OCI-LY7 (cell line): Measurements from ENCODE around the gene COL11A2. TPM values are rescaled to one million over a fixed set of nuclear protein-coding genes. Genes with fewer than 3 reads are reported as not detected.

Experiments used
- BruUV-seq: library from RNA; stranded (reverse); fragments of 400-500 nt; replicated peaks from 2 replicates; lab custom pipeline; 2021; lab: Mats Ljungman, UMichigan
- CTCF ChIA-PET: fragments of 300-600 bp; sonication (Branson Sonifier 250); formaldehyde crosslinking; loops from one replicate; lab custom pipeline; 2022; ENCODE audit warnings: antibody characterized with exemption; ENCODE audit not compliant: unreplicated experiment; lab: Charles Lee
- POLR2A ChIA-PET: fragments of 300-600 bp; sonication (Branson Sonifier 250); formaldehyde crosslinking; loops from one replicate; lab custom pipeline; 2022; ENCODE audit warnings: antibody characterized with exemption; lab: Charles Lee
- DNase-seq: peaks from one replicate; pipeline ENCODE4 v3.0.0-alpha.2; 2015; ENCODE audit warnings: low spot score
- H2AFZ ChIP-seq: fragments of 200-600 bp; sonication (generic), shearing (Covaris generic); 2 replicates; pipeline ENCODE4 v1.6.1; 2014; ENCODE audit warnings: mild to moderate bottlenecking, antibody characterized with exemption, low read length, moderate library complexity
- H3K27ac ChIP-seq: fragments of 200-600 bp; sonication (generic); 2 replicates; pipeline ENCODE4 v1.5.1; 2014; ENCODE audit warnings: mixed run types, low read depth, mild to moderate bottlenecking, moderate library complexity, low read length, inconsistent platforms; ENCODE audit not compliant: poor library complexity, severe bottlenecking
- H3K36me3 ChIP-seq: fragments of 200-600 bp; sonication (generic); 2 replicates; pipeline ENCODE4 v1.6.1; 2014; ENCODE audit warnings: mild to moderate bottlenecking, antibody characterized with exemption, low read length, moderate library complexity, mixed read lengths; ENCODE audit not compliant: insufficient read depth
- H3K4me1 ChIP-seq: fragments of 200-600 bp; sonication (generic); 2 replicates; pipeline ENCODE4 v1.5.1; 2014; ENCODE audit warnings: mild to moderate bottlenecking, low read length; ENCODE audit not compliant: insufficient read depth, poor library complexity, severe bottlenecking
- H3K4me2 ChIP-seq: fragments of 200-600 bp; sonication (generic); 2 replicates; pipeline ENCODE4 v1.6.1; 2014; ENCODE audit warnings: mild to moderate bottlenecking, low read length
- H3K4me3 ChIP-seq: fragments of 200-600 bp; sonication (generic); 2 replicates; pipeline ENCODE4 v1.5.1; 2014; ENCODE audit warnings: mild to moderate bottlenecking, low read depth, low read length; ENCODE audit not compliant: poor library complexity, severe bottlenecking
- H3K79me2 ChIP-seq: fragments of 200-600 bp; sonication (generic); 2 replicates; pipeline ENCODE4 v1.6.1; 2016; ENCODE audit warnings: low read depth, mild to moderate bottlenecking, low read length, moderate library complexity, mixed read lengths; ENCODE audit not compliant: insufficient read depth
- H3K9me2 ChIP-seq: fragments of 200-600 bp; sonication (generic); 2 replicates; pipeline ENCODE4 v1.6.1; 2016; ENCODE audit warnings: mild to moderate bottlenecking, low read length, mixed read lengths; ENCODE audit not compliant: insufficient read depth
- H3K9me3 ChIP-seq: fragments of 200-600 bp; sonication (generic); 2 replicates; pipeline ENCODE4 v1.6.1; 2014; ENCODE audit warnings: mild to moderate bottlenecking, mixed run types, low read length, mixed read lengths
- H4K20me1 ChIP-seq: fragments of 200-600 bp; sonication (generic); 2 replicates; pipeline ENCODE4 v1.6.1; 2014; ENCODE audit warnings: mild to moderate bottlenecking, antibody characterized with exemption, low read length, moderate library complexity, mixed read lengths; ENCODE audit not compliant: insufficient read depth
- CTCF ChIP-seq: fragments of 200-600 bp; sonication (generic); conservative IDR thresholded peaks from 2 replicates; pipeline ENCODE4 v1.5.1; 2014; ENCODE audit warnings: mild to moderate bottlenecking, antibody characterized with exemption, low read length, moderate library complexity, mixed read lengths
- EZH2phosphoT487 ChIP-seq: fragments of 200-600 bp; sonication (generic); IDR thresholded peaks from 2 replicates; pipeline ENCODE4 v1.6.1; 2018; ENCODE audit warnings: low read depth, borderline replicate concordance, mild to moderate bottlenecking, mixed run types, antibody characterized with exemption, low read length, moderate library complexity, mixed read lengths
- intact Hi-C: fragments of 100-400 bp; cut with micrococcal nuclease; formaldehyde crosslinking; loops from one replicate; pipeline ENCODE4 v1.10.0; 2022; ENCODE audit not compliant: unreplicated experiment
- total RNA-seq, 2 experiments: library from RNA; depleted of rRNA in 1 of 2; stranded (reverse); fragments of >200 nt in 1 of 2; shearing (Covaris generic) in 1 of 2; gene quantifications; 2 replicates each; pipeline ENCODE4 v1.2.3, GENCODE V29; 2014 to 2022

COL11A2 gene
- total RNA-seq, 2 experiments from 2014 or later = 4.5 to 5.2 TPM

GRCh38 chr6:33160728-33161344, 31.4 kb downstream of the COL11A2 start:
- Histone ChIP-seq H3K4me2 (peak overlapping the region; percentile 68; the same call in 1 of the 2 replicates), H3K36me3 (no peaks in the 10 kb centered on the region), H3K4me1 (peaks cover 7% of the 10 kb centered on the region), H2AFZ (peak overlapping the region; percentile 80; the same call in 1 of the 2 replicates), H3K27ac (no peak overlapping the region), H3K79me2 (no peaks in the 10 kb centered on the region), H3K4me3 (no peak overlapping the region), H3K9me2 (no peaks in the 10 kb centered on the region), H4K20me1 (no peaks in the 10 kb centered on the region), H3K9me3 (no peaks in the 10 kb centered on the region)
- intact Hi-C loops = loop anchor here (1.0 to 2.0 kb wide), 2 partner anchors 36 to 87 kb away; no protein-coding TSS in a partner anchor
- no peak for DNase-seq
- TF ChIP-seq CTCF = no peak
- no peak for TF ChIP-seq EZH2phosphoT487
- ChIA-PET CTCF (no interaction called here), POLR2A (interaction anchor here (0.7 kb wide), 1 partner anchor 75 kb away, joined by 4 read pairs; no protein-coding TSS in a partner anchor)
- BruUV-seq = no TSS peak

GRCh38 chr6:33160096-33160495, 32.2 kb downstream of the COL11A2 start:
- Histone ChIP-seq H3K79me2 (no peaks in the 10 kb centered on the region), H2AFZ (no peak overlapping the region), H4K20me1 (no peaks in the 10 kb centered on the region), H3K4me2 (no peak overlapping the region), H3K9me2 (no peaks in the 10 kb centered on the region), H3K4me3 (no peak overlapping the region), H3K4me1 (peaks cover 7% of the 10 kb centered on the region), H3K27ac (no peak overlapping the region), H3K9me3 (no peaks in the 10 kb centered on the region), H3K36me3 (no peaks in the 10 kb centered on the region)
- ChIA-PET POLR2A (interaction anchor here (1.1 kb wide), 1 partner anchor 10 kb away, joined by 4 read pairs; no protein-coding TSS in a partner anchor), CTCF (no interaction called here)
- BruUV-seq = no TSS peak
- no peak for DNase-seq
- no peak for TF ChIP-seq EZH2phosphoT487
- TF ChIP-seq CTCF = no peak
- intact Hi-C loops = loop anchor here (2.0 kb wide), 1 partner anchor 37 kb away; no protein-coding TSS in a partner anchor

- POLR2A ChIA-PET = interaction anchor here (0.8 kb wide), 1 partner anchor 11 kb away, joined by 3 read pairs; no protein-coding TSS in a partner anchor
- TF ChIP-seq EZH2phosphoT487 (no peak), CTCF (no peak)
- no peaks in the 10 kb centered on the region for H4K20me1 ChIP-seq
- no peaks in the 10 kb centered on the region for H3K9me3 ChIP-seq
- H3K4me2 ChIP-seq = no peak overlapping the region
- H2AFZ ChIP-seq = no peak overlapping the region
- H3K27ac ChIP-seq = no peak overlapping the region
- peaks cover 7% of the 10 kb centered on the region for H3K4me1 ChIP-seq
- no peaks in the 10 kb centered on the region for H3K79me2 ChIP-seq
- CTCF ChIA-PET = no interaction called here
- intact Hi-C loops = no loop called here
- H3K9me2 ChIP-seq = no peaks in the 10 kb centered on the region
- H3K36me3 ChIP-seq = no peaks in the 10 kb centered on the region
- no TSS peak for BruUV-seq
- no peak overlapping the region for H3K4me3 ChIP-seq
- DNase-seq = no peak
These were observed 35.3 kb downstream of the COL11A2 start for GRCh38 chr6:33156964-33157363.
